COLO668 (cell line): Measurements from ENCODE around the gene ADCYAP1.
"Not testable (repeated sequence)": the region's sequence is repeated elsewhere in the genome, so short reads cannot be mapped to it uniquely, and the experiment has no call there.

Source experiments
- DNase-seq: peaks from one replicate; lab custom pipeline; 2025; ENCODE audit not compliant: unreplicated experiment; lab: John Stamatoyannopoulos, UW

ADCYAP1 gene

GRCh38 chr18:904218-905090 lies at the start of gene ADCYAP1:
TSS of gene ADCYAP1 (plus strand) at chr18:904871. CDS start at chr18:905387, 516 bp downstream.
- DNase-seq: peak; percentile 81

- no peak for DNase-seq
Measured at GRCh38 chr18:857986-858385, 46.7 kb upstream of the ADCYAP1 start.

GRCh38 chr18:864872-865273 lies 39.8 kb upstream of the ADCYAP1 start:
- peak; percentile 85 for DNase-seq

- DNase-seq: no peak
Measured at GRCh38 chr18:867257-867656, 37.4 kb upstream of the ADCYAP1 start.

- not testable (repeated sequence) for DNase-seq
Measured at GRCh38 chr18:873426-873825, 31.2 kb upstream of the ADCYAP1 start.

GRCh38 chr18:875912-876311 lies 28.8 kb upstream of the ADCYAP1 start:
- no peak for DNase-seq

GRCh38 chr18:877238-877637 lies 27.4 kb upstream of the ADCYAP1 start:
- no peak for DNase-seq

GRCh38 chr18:886076-886475 lies 18.6 kb upstream of the ADCYAP1 start:
- no peak for DNase-seq

- DNase-seq: no peak
Measured at GRCh38 chr18:887716-888115, 17.0 kb upstream of the ADCYAP1 start.

- DNase-seq: no peak
Measured at GRCh38 chr18:892316-892715, 12.4 kb upstream of the ADCYAP1 start.

- no peak for DNase-seq
Measured at GRCh38 chr18:896315-896714, 8.4 kb upstream of the ADCYAP1 start.

- peak; percentile 93 for DNase-seq
Measured at GRCh38 chr18:901761-902160, 2.9 kb upstream of the ADCYAP1 start.

- peak; percentile 61 for DNase-seq
Measured at GRCh38 chr18:902229-902628, 2.4 kb upstream of the ADCYAP1 start.

GRCh38 chr18:903701-904100 lies 970 bp upstream of the ADCYAP1 start:
- DNase-seq: peak; percentile 44

GRCh38 chr18:905307-905947 lies 756 bp downstream of the ADCYAP1 start:
- DNase-seq: peak; percentile 69

- peak; percentile 76 for DNase-seq
Measured at GRCh38 chr18:905948-906415, 1.3 kb downstream of the ADCYAP1 start.

- peak; percentile 93 for DNase-seq
Measured at GRCh38 chr18:906416-907114, 1.9 kb downstream of the ADCYAP1 start.

- DNase-seq: peak; percentile 91
Measured at GRCh38 chr18:907115-907884, 2.6 kb downstream of the ADCYAP1 start.

- peak; percentile 77 for DNase-seq
Measured at GRCh38 chr18:907885-908757, 3.5 kb downstream of the ADCYAP1 start.
